BJ (cell line): ENCODE results near the gene SNAP25. TPM values are rescaled to one million over a fixed set of nuclear protein-coding genes. Genes with fewer than 3 reads are reported as not detected.

Source experiments
- CTCF ChIA-PET: fragments of 350-600 bp; formaldehyde crosslinking; extraction: SDS; loops from one replicate; lab custom pipeline; 2021; ENCODE audit warnings: antibody characterized with exemption, inconsistent platforms; lab: Yijun Ruan, JAX
- POLR2A ChIA-PET: fragments of 300-600 bp; sonication (Branson Sonifier 250); formaldehyde crosslinking; extraction: SDS; loops from one replicate; lab custom pipeline; 2021; ENCODE audit warnings: antibody characterized with exemption; lab: Charles Lee
- DNase-seq: peaks from one replicate; pipeline ENCODE4 v3.0.0-alpha.2; 2011; ENCODE audit warnings: low read depth
- H3K27me3 ChIP-seq: 2 replicates; pipeline ENCODE4 v1.6.0; 2011; ENCODE audit warnings: low read length; ENCODE audit not compliant: control insufficient read depth, insufficient read depth
- H3K36me3 ChIP-seq: 2 replicates; pipeline ENCODE4 v1.5.1; 2011; ENCODE audit warnings: low read length; ENCODE audit not compliant: control insufficient read depth, insufficient read depth
- H3K4me3 ChIP-seq: 2 replicates; pipeline ENCODE4 v1.5.1; 2011; ENCODE audit warnings: low read depth, mild to moderate bottlenecking, control low read depth, low read length
- polyA plus RNA-seq: library from polyadenylated mRNA; depleted of rRNA; stranded (reverse); fragments of >200 nt; gene quantifications from 2 replicates; pipeline ENCODE4 v1.2.3, GENCODE V29; 2011
- TF ChIP-seq, protein P1 (sequence below): IDR thresholded peaks from 2 replicates; pipeline ENCODE4 v1.5.1; 2011; ENCODE audit warnings: low read depth, mild to moderate bottlenecking, control low read depth, inconsistent platforms, low read length, moderate library complexity; ENCODE audit not compliant: insufficient read depth

Gene SNAP25
- polyA plus RNA-seq, 1 experiment = 0.56 TPM

DNA sequence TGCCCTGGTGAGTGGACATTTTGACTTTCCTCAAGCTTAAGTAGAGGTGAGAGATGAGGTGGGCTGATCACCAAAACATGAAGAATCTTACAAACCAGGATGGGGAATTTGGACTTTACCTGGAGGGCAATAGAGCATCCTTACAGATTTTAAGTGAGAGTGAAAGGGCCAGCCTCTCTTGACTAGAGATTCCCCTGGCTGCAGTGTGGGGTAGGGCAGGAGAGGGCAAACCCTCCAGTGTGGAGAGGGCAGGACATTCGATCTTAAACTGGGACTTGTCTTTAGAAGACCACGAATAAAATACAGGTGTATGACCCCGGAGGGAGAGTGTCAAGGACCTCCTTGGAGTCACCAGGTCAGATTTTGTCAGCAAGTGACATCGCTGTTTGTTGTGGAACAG lies 105.1 kb downstream of the SNAP25 start:
- ChIA-PET CTCF (interaction anchor here (1.3 kb wide), 1 partner anchor 9 kb away, joined by 5 read pairs; no protein-coding TSS in a partner anchor), POLR2A (no interaction called here)

DNA sequence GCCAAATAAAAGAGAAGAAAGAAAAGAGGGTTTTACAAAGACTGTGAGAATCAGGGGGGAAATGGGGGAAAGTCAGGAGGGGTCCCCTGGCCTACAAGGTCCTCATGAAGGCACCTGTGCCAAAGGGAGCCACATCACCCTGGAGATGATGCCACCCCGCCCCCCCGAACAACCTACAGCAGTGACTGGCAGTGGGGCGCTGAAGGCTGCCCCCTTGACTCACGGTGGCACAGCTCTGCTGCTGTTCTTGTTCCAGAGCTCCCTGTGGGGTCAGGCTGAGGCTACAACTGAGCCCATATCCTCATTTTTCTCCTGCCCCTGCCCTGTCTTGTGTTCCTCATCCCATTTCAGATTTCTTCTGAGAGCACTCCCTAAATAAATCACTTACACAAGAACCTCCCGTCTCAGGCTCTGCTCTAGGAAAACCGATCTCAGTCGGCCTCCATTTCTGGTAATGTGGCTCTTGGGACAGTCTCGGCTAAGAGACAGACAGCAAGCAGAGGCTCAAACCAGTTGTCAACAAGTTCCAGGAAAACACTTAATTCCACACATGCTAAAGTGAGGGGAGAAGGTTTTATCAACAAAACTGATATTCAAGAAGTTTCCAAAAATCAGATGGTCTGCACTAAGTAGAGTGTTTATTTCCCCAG lies 105.7 kb downstream of the SNAP25 start:
- ChIA-PET CTCF (interaction anchor here (1.3 kb wide), 1 partner anchor 8 kb away, joined by 5 read pairs; no protein-coding TSS in a partner anchor), POLR2A (no interaction called here)
- TF ChIP-seq, protein P1, sequence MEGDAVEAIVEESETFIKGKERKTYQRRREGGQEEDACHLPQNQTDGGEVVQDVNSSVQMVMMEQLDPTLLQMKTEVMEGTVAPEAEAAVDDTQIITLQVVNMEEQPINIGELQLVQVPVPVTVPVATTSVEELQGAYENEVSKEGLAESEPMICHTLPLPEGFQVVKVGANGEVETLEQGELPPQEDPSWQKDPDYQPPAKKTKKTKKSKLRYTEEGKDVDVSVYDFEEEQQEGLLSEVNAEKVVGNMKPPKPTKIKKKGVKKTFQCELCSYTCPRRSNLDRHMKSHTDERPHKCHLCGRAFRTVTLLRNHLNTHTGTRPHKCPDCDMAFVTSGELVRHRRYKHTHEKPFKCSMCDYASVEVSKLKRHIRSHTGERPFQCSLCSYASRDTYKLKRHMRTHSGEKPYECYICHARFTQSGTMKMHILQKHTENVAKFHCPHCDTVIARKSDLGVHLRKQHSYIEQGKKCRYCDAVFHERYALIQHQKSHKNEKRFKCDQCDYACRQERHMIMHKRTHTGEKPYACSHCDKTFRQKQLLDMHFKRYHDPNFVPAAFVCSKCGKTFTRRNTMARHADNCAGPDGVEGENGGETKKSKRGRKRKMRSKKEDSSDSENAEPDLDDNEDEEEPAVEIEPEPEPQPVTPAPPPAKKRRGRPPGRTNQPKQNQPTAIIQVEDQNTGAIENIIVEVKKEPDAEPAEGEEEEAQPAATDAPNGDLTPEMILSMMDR = no peak
- Histone ChIP-seq H3K27me3 (0 out of 2 replicates have a peak, but pooled peaks cover 2% of the 10 kb centered on the region), H3K36me3 (no peaks in the 10 kb centered on the region), H3K4me3 (no peak overlapping the region)
- no peak for DNase-seq

More for the DNA sequence above, 105.1 kb downstream of the SNAP25 start:
- no peak for DNase-seq
- H3K4me3 ChIP-seq = no peak overlapping the region
- TF ChIP-seq, protein P1 = no peak
- 0 out of 2 replicates have a peak, but pooled peaks cover 2% of the 10 kb centered on the region for H3K27me3 ChIP-seq
- H3K36me3 ChIP-seq = no peaks in the 10 kb centered on the region

DNA sequence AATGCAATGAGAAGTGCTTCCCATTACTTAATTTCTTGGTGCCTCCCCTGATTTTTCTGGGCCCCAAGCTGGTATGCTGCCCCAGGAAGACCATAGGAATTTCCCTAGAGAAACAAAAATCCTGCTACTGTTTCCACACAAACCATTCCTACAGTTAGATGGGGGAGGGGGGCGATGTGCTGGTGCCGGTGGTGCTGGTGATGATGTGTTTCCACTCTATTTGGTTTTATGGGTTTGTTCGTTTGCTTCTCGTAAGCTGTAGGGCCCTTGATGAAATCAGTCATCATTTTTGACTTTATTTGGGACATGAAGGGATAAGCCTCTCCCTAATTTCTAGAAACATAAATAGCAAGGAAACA lies 110.2 kb downstream of the SNAP25 start:
- no peak overlapping the region for H3K4me3 ChIP-seq
- ChIA-PET POLR2A (no interaction called here), CTCF (no interaction called here)
- TF ChIP-seq, protein P1 = no peak
- DNase-seq = no peak
- no peaks in the 10 kb centered on the region for H3K36me3 ChIP-seq
- H3K27me3 ChIP-seq = 0 out of 2 replicates have a peak, but pooled peaks cover 2% of the 10 kb centered on the region

DNA sequence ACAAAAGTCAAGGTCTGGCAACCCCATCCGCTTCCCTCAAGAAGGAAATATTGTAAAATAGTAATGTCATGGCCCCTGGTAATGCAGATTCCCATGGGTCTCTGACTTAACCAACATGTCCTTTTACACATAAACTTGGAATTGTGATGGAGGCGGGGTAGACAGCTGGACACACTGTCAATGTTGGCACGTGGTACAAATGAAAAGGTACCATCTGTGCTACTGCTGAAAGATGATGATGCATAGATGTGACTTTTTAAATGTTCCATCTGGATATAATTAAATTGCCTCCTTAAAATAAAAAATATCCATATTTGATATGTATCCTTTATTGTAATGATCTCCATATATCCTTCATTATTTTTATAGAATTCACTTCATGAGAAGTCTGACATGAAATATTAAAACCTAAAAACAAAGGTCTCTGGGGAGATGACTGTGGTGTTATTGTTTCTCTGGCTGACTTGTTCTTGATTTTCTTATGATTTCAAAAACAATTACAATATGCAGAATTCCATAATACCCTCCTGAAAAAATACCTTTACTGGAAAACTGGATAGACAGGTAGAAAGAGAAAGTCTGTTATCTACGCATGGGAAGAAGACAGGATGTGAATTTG lies 110.9 kb downstream of the SNAP25 start:
- TF ChIP-seq, protein P1 = no peak
- no peak for DNase-seq
- CTCF ChIA-PET = no interaction called here
- POLR2A ChIA-PET = no interaction called here
- H3K36me3 ChIP-seq = no peaks in the 10 kb centered on the region
- no peak overlapping the region for H3K4me3 ChIP-seq
- H3K27me3 ChIP-seq = no peaks in the 10 kb centered on the region

DNA sequence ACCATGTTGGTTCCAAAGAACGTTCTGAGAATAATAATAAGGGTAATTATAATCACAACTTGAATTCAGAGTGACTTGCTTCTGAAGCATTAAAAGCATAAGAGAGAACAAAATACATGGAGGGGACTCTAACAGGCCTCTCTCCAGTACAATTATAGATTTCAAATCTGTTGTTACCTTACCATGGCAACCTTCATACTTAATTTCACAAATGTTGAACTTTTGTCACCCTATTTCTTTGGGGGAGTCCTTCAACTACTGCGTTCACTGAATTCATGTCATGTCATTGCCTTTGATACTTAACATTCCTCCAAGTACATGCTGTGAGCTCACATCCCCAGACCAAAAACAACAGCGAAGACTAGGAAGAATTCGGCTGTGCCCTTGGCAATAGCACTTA lies 111.4 kb downstream of the SNAP25 start:
- Histone ChIP-seq H3K27me3 (no peaks in the 10 kb centered on the region), H3K36me3 (no peaks in the 10 kb centered on the region), H3K4me3 (no peak overlapping the region)
- no peak for DNase-seq
- TF ChIP-seq, protein P1 = no peak
- POLR2A ChIA-PET = no interaction called here
- CTCF ChIA-PET = no interaction called here
